ENCODE data around the gene HOXC11.

GRCh38 chr12:53942467-53942997 is 30.4 kb upstream of the HOXC11 start:
- TF ChIP-seq CTCF (conservative IDR thresholded peaks at IDR 0.05; ENCODE audit: low read depth, low read length), result no peak
- no peak for TF ChIP-seq POLR2A (IDR thresholded peaks at IDR 0.05; ENCODE audit: low read depth, low read length)
- TF ChIP-seq ELK1 (IDR thresholded peaks at IDR 0.05; ENCODE audit: borderline replicate concordance, low read depth, low read length), result no peak
- no peak for TF ChIP-seq MXI1 (IDR thresholded peaks at IDR 0.05; ENCODE audit: borderline replicate concordance, low read depth, low read length)
- TF ChIP-seq CEBPB (IDR thresholded peaks at IDR 0.05; ENCODE audit: low read depth, low read length), result no peak
- no peak for TF ChIP-seq RAD21 (IDR thresholded peaks at IDR 0.05; ENCODE audit: low read length)
- no peak for TF ChIP-seq MAFK (IDR thresholded peaks at IDR 0.05; ENCODE audit: low read depth, low read length)
